PC-9 (cell line): ENCODE measurements around the gene MTUS2. TPM values are rescaled to one million over a fixed set of nuclear protein-coding genes. Genes with fewer than 3 reads are reported as not detected.

Experiments used
- BruUV-seq: library from RNA; stranded (reverse); fragments of 400-500 nt; replicated peaks from 2 replicates; lab custom pipeline; 2021; lab: Mats Ljungman, UMichigan
- CTCF ChIA-PET: fragments of 300-600 bp; sonication (Branson Sonifier 250); formaldehyde crosslinking; loops from one replicate; lab custom pipeline; 2022; ENCODE audit warnings: antibody characterized with exemption; lab: Charles Lee
- POLR2A ChIA-PET: fragments of 300-600 bp; sonication (Branson Sonifier 250); formaldehyde crosslinking; loops from one replicate; lab custom pipeline; 2022; ENCODE audit warnings: antibody characterized with exemption; ENCODE audit not compliant: unreplicated experiment; lab: Charles Lee
- DNase-seq, 2 experiments: peaks; one replicate each; pipeline versions ENCODE4 v3.0.0 to v3.0.0-alpha.2; 2015 to 2022; ENCODE audit warnings: mixed read lengths in 1 of 2
- H2AFZ ChIP-seq: fragments of 200-600 bp; sonication (generic); 2 replicates; pipeline ENCODE4 v1.8.1; 2017; ENCODE audit warnings: antibody characterized with exemption
- H3F3A ChIP-seq: fragments of 200-600 bp; sonication (generic); 2 replicates; pipeline ENCODE4 v1.8.1; 2017; ENCODE audit warnings: antibody characterized with exemption, mild to moderate bottlenecking, low read depth; ENCODE audit not compliant: insufficient read depth
- H3K27ac ChIP-seq: fragments of 200-600 bp; sonication (generic); 2 replicates; pipeline ENCODE4 v1.6.1; 2016; ENCODE audit warnings: mixed run types
- H3K27me3 ChIP-seq: fragments of 200-600 bp; sonication (generic); 2 replicates; pipeline ENCODE4 v1.6.1; 2016; ENCODE audit warnings: low read depth, mixed run types; ENCODE audit not compliant: insufficient read depth
- H3K36me3 ChIP-seq: fragments of 200-600 bp; sonication (generic); 2 replicates; pipeline ENCODE4 v1.6.1; 2016; ENCODE audit warnings: low read depth, mixed run types
- H3K4me1 ChIP-seq: fragments of 200-600 bp; sonication (generic); replicated peaks from 2 replicates; pipeline ENCODE4 v1.6.1; 2016; ENCODE audit warnings: mixed run types; ENCODE audit not compliant: insufficient read depth
- H3K4me2 ChIP-seq: fragments of 200-600 bp; sonication (generic); 2 replicates; pipeline ENCODE4 v1.6.1; 2017; ENCODE audit warnings: mixed run types
- H3K4me3 ChIP-seq: fragments of 200-600 bp; sonication (generic); 2 replicates; pipeline ENCODE4 v1.6.1; 2016; ENCODE audit warnings: mixed run types
- H3K79me2 ChIP-seq: fragments of 200-600 bp; sonication (generic); 2 replicates; pipeline ENCODE4 v1.6.1; 2017; ENCODE audit warnings: low read depth, mixed run types
- H3K9me2 ChIP-seq: fragments of 200-600 bp; sonication (generic); 2 replicates; pipeline ENCODE4 v1.8.1; 2017; ENCODE audit warnings: mild to moderate bottlenecking; ENCODE audit not compliant: insufficient read depth
- H3K9me3 ChIP-seq: fragments of 200-600 bp; sonication (generic); 2 replicates; pipeline ENCODE4 v1.8.1; 2016; ENCODE audit warnings: low read depth; ENCODE audit not compliant: insufficient read depth
- H4K20me1 ChIP-seq: fragments of 200-600 bp; sonication (generic); 2 replicates; pipeline ENCODE4 v1.8.1; 2017; ENCODE audit not compliant: insufficient read depth
- CTCF ChIP-seq: fragments of 200-600 bp; sonication (generic); conservative IDR thresholded peaks from 2 replicates; pipeline ENCODE4 v1.6.1; 2017; ENCODE audit warnings: mixed run types, antibody characterized with exemption, mild to moderate bottlenecking, moderate library complexity
- EZH2 ChIP-seq: fragments of 200-600 bp; sonication (generic); IDR thresholded peaks from 2 replicates; pipeline ENCODE4 v1.8.0; 2017; ENCODE audit warnings: antibody characterized with exemption, low read depth
- intact Hi-C: fragments of 100-400 bp; cut with micrococcal nuclease; formaldehyde crosslinking; loops from one replicate; pipeline ENCODE4 v1.10.0; 2022; ENCODE audit not compliant: unreplicated experiment
- total RNA-seq: library from RNA; stranded (reverse); gene quantifications from 2 replicates; pipeline ENCODE4 v1.2.3, GENCODE V29; 2021

Gene MTUS2
- total RNA-seq, 1 experiment from 2014 or later, result not detected

- no peaks in the 10 kb centered on the region for H3K9me2 ChIP-seq
- TF ChIP-seq CTCF, result no peak
- TF ChIP-seq EZH2, result no peak
- no peaks in the 10 kb centered on the region for H3K79me2 ChIP-seq
- BruUV-seq, result no TSS peak
- DNase-seq, result no peak
- no peaks in the 10 kb centered on the region for H4K20me1 ChIP-seq
- H3F3A ChIP-seq, result no peaks in the 10 kb centered on the region
- ChIA-PET CTCF (no interaction called here), POLR2A (no interaction called here)
- H3K4me1 ChIP-seq, result no peaks in the 10 kb centered on the region
- intact Hi-C loops, result no loop called here
- no peaks in the 10 kb centered on the region for H3K9me3 ChIP-seq
- H3K27me3 ChIP-seq, result no peaks in the 10 kb centered on the region; the same call in none of the 2 replicates
- H3K36me3 ChIP-seq, result no peaks in the 10 kb centered on the region
- H3K4me2 ChIP-seq, result no peak overlapping the region
- no peak overlapping the region for H3K27ac ChIP-seq
- H3K4me3 ChIP-seq, result no peak overlapping the region
- no peak overlapping the region for H2AFZ ChIP-seq
Observed at GRCh38 chr13:29304148-29304547, 484.0 kb downstream of the MTUS2 start.

- Histone ChIP-seq H3K36me3 (no peaks in the 10 kb centered on the region), H3K27me3 (no peaks in the 10 kb centered on the region; the same call in none of the 2 replicates), H4K20me1 (no peaks in the 10 kb centered on the region), H3K79me2 (no peaks in the 10 kb centered on the region), H3K4me2 (no peak overlapping the region), H3F3A (no peaks in the 10 kb centered on the region), H3K9me3 (no peaks in the 10 kb centered on the region), H2AFZ (no peak overlapping the region), H3K9me2 (no peaks in the 10 kb centered on the region), H3K27ac (no peak overlapping the region), H3K4me3 (no peak overlapping the region), H3K4me1 (no peaks in the 10 kb centered on the region)
- TF ChIP-seq CTCF (no peak), EZH2 (no peak)
- CTCF ChIA-PET, result no interaction called here
- POLR2A ChIA-PET, result no interaction called here
- no peak for DNase-seq
- BruUV-seq, result no TSS peak
- intact Hi-C loops, result no loop called here
Observed at GRCh38 chr13:29310806-29311205, 490.7 kb downstream of the MTUS2 start.

GRCh38 chr13:29315847-29316246 lies 495.7 kb downstream of the MTUS2 start:
- DNase-seq, result no peak
- H3K4me1 ChIP-seq, result no peaks in the 10 kb centered on the region
- intact Hi-C loops, result no loop called here
- BruUV-seq, result no TSS peak
- H3K9me3 ChIP-seq, result no peaks in the 10 kb centered on the region
- CTCF ChIA-PET, result no interaction called here
- H3K4me3 ChIP-seq, result no peak overlapping the region
- no peaks in the 10 kb centered on the region for H3F3A ChIP-seq
- H4K20me1 ChIP-seq, result no peaks in the 10 kb centered on the region
- no peak overlapping the region for H2AFZ ChIP-seq
- H3K27ac ChIP-seq, result no peak overlapping the region
- POLR2A ChIA-PET, result no interaction called here
- H3K4me2 ChIP-seq, result no peak overlapping the region
- no peaks in the 10 kb centered on the region for H3K79me2 ChIP-seq
- peaks cover 32% of the 10 kb centered on the region for H3K27me3 ChIP-seq
- no peaks in the 10 kb centered on the region for H3K9me2 ChIP-seq
- no peak for TF ChIP-seq EZH2
- no peaks in the 10 kb centered on the region for H3K36me3 ChIP-seq

GRCh38 chr13:29317828-29318227 lies 497.7 kb downstream of the MTUS2 start:
- no peak overlapping the region for H3K4me3 ChIP-seq
- H3K27ac ChIP-seq, result no peak overlapping the region
- POLR2A ChIA-PET, result no interaction called here
- H3K79me2 ChIP-seq, result no peaks in the 10 kb centered on the region
- intact Hi-C loops, result no loop called here
- TF ChIP-seq CTCF, result no peak
- no peak for TF ChIP-seq EZH2
- peaks cover 47% of the 10 kb centered on the region for H3K27me3 ChIP-seq
- H4K20me1 ChIP-seq, result no peaks in the 10 kb centered on the region
- CTCF ChIA-PET, result no interaction called here
- H3K4me2 ChIP-seq, result no peak overlapping the region
- no peak overlapping the region for H2AFZ ChIP-seq
- no peaks in the 10 kb centered on the region for H3K9me2 ChIP-seq
- no peaks in the 10 kb centered on the region for H3F3A ChIP-seq
- H3K9me3 ChIP-seq, result no peaks in the 10 kb centered on the region
- no peaks in the 10 kb centered on the region for H3K4me1 ChIP-seq
- no TSS peak for BruUV-seq
- DNase-seq, result no peak
- H3K36me3 ChIP-seq, result no peaks in the 10 kb centered on the region
